Loucy (cell line): ENCODE results near the gene CAMK2A.

Experiments
- EZH2phosphoT487 ChIP-seq: fragments of 200-600 bp; IDR thresholded peaks from 2 replicates; pipeline ENCODE4 v1.6.1; 2018; ENCODE audit warnings: antibody characterized with exemption, mild to moderate bottlenecking, moderate library complexity, borderline replicate concordance
- TF ChIP-seq, protein P1 (sequence below): fragments of 200-600 bp; sonication (generic); conservative IDR thresholded peaks from 2 replicates; pipeline ENCODE4 v1.5.1; 2014; ENCODE audit warnings: mild to moderate bottlenecking, antibody characterized with exemption, low read length

GRCh38 chr5:150213530-150213929 is 76.0 kb downstream of the CAMK2A start:
- TF ChIP-seq, protein P1, sequence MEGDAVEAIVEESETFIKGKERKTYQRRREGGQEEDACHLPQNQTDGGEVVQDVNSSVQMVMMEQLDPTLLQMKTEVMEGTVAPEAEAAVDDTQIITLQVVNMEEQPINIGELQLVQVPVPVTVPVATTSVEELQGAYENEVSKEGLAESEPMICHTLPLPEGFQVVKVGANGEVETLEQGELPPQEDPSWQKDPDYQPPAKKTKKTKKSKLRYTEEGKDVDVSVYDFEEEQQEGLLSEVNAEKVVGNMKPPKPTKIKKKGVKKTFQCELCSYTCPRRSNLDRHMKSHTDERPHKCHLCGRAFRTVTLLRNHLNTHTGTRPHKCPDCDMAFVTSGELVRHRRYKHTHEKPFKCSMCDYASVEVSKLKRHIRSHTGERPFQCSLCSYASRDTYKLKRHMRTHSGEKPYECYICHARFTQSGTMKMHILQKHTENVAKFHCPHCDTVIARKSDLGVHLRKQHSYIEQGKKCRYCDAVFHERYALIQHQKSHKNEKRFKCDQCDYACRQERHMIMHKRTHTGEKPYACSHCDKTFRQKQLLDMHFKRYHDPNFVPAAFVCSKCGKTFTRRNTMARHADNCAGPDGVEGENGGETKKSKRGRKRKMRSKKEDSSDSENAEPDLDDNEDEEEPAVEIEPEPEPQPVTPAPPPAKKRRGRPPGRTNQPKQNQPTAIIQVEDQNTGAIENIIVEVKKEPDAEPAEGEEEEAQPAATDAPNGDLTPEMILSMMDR = no peak
- TF ChIP-seq EZH2phosphoT487 = no peak
